Measurements from ENCODE around the gene LBHD2. TPM values are rescaled to one million over a fixed set of nuclear protein-coding genes. Genes with fewer than 3 reads are reported as not detected.

Gene LBHD2
- total RNA-seq, 1 donor from 2014 or later = not detected

DNA sequence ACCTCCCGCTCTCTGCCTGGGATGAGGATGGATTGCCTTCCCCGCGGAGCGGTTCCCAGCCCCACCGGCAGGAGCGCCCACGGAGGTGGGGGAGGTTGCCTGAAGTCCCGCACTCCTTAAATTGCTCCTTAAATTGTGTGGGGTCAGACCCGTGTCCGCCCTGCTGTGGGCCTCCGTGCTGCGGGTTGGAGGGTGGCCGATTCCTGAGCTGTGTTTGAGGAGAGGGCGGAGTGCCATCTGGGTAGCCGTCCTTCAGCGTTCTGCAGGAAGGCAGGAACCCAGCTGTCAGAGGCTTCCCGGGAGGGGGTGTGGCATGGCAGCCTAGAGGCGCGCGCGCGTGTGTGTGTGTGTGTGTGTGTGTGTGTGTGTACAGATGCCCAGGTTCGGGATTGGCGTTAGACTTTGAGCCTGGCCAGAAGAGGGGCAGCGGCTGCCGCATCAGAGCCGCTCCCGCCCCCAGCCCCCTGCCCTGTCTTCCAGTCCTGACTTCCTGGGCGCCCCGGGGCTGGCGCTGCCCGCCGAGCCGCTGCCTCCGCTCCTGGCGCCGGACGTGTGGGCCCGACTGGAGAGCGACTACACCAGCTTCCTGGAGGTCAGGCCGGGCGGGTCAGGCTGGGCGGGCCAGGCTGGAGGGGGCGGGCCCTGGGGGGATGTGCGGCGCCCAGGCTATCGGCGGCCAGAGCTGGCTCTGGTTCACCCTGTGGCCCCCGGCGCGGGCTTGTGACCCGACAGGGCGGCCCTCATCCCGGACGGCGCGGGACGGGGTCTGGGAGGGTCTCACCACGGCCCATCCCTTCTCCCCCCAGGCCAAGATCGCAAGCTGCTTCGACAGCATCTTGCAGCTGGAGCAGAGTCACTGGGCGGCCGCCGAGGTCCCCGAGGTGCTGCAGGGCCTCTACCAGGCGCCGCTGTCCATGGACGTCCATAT, 19.7 kb downstream of the LBHD2 start:
- no peak for FAIRE-seq
- H3K27me3 Mint-ChIP-seq (ENCODE audit: low read depth, unreplicated experiment) = peaks cover 21% of the 10 kb centered on the region
- Histone ChIP-seq H2AFZ (ENCODE audit: low read depth, low read length) (no peak overlapping the region), H3K36me3 (ENCODE audit: insufficient read depth, low read length) (no peaks in the 10 kb centered on the region), H3K27ac (ENCODE audit: low read depth, low read length) (no peak overlapping the region), H3K4me2 (ENCODE audit: low read length) (peak overlapping the region; percentile 20), H3K9me3 (ENCODE audit: insufficient read depth, low read depth, low read length) (no peaks in the 10 kb centered on the region), H3K79me2 (ENCODE audit: insufficient read depth, low read length) (no peaks in the 10 kb centered on the region), H3K27me3 (ENCODE audit: insufficient read depth, low read length) (peaks cover 33% of the 10 kb centered on the region), H3K4me3 (ENCODE audit: insufficient read depth, low read depth, low read length) (no peak overlapping the region), H3K9ac (ENCODE audit: low read length) (no peak overlapping the region), H4K20me1 (ENCODE audit: insufficient read depth, low read length) (no peaks in the 10 kb centered on the region), H3K4me1 (ENCODE audit: insufficient read depth, low read length) (peaks cover 10% of the 10 kb centered on the region)
- TF ChIP-seq EZH2 (IDR thresholded peaks at IDR 0.05; ENCODE audit: insufficient read depth, low read length) = no peak
- TF ChIP-seq, protein P1, sequence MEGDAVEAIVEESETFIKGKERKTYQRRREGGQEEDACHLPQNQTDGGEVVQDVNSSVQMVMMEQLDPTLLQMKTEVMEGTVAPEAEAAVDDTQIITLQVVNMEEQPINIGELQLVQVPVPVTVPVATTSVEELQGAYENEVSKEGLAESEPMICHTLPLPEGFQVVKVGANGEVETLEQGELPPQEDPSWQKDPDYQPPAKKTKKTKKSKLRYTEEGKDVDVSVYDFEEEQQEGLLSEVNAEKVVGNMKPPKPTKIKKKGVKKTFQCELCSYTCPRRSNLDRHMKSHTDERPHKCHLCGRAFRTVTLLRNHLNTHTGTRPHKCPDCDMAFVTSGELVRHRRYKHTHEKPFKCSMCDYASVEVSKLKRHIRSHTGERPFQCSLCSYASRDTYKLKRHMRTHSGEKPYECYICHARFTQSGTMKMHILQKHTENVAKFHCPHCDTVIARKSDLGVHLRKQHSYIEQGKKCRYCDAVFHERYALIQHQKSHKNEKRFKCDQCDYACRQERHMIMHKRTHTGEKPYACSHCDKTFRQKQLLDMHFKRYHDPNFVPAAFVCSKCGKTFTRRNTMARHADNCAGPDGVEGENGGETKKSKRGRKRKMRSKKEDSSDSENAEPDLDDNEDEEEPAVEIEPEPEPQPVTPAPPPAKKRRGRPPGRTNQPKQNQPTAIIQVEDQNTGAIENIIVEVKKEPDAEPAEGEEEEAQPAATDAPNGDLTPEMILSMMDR (IDR thresholded peaks at IDR 0.05; ENCODE audit: insufficient read depth, low read depth, low read length) = no peak
- DNase-seq (ENCODE audit: low read depth) = no peak
- peaks cover 2% of the 10 kb centered on the region for H3K36me3 Mint-ChIP-seq (ENCODE audit: low read depth, unreplicated experiment)
- no peak overlapping the region for H3K4me3 Mint-ChIP-seq (ENCODE audit: unreplicated experiment)
- no peaks in the 10 kb centered on the region for H3K4me1 Mint-ChIP-seq (ENCODE audit: low read depth, unreplicated experiment)
- H3K27ac Mint-ChIP-seq (ENCODE audit: unreplicated experiment) = no peak overlapping the region
- peaks cover 11% of the 10 kb centered on the region for H3K9me3 Mint-ChIP-seq (ENCODE audit: unreplicated experiment)

DNA sequence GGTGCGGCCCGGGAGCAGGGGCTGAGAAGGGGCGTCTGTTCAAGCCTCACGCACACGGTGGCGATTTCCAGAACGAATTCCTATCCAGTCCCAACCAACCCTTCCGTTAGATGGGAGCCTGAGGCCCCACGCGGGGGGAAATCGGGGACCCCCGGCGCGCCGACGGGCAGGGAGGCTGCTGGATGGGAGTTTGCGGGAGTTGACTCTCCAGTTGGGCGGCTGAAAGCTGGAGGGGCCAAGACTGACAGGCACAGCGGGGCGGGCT, 20.3 kb downstream of the LBHD2 start:
- Mint-ChIP-seq H3K9me3 (ENCODE audit: unreplicated experiment) (peaks cover 11% of the 10 kb centered on the region), H3K36me3 (ENCODE audit: low read depth, unreplicated experiment) (peaks cover 2% of the 10 kb centered on the region), H3K4me1 (ENCODE audit: low read depth, unreplicated experiment) (no peaks in the 10 kb centered on the region), H3K27me3 (ENCODE audit: low read depth, unreplicated experiment) (peaks cover 21% of the 10 kb centered on the region), H3K4me3 (ENCODE audit: unreplicated experiment) (no peak overlapping the region), H3K27ac (ENCODE audit: unreplicated experiment) (no peak overlapping the region)
- TF ChIP-seq, protein P1 (IDR thresholded peaks at IDR 0.05; ENCODE audit: insufficient read depth, low read depth, low read length) = no peak
- peak; percentile 94 for TF ChIP-seq EZH2 (IDR thresholded peaks at IDR 0.05; ENCODE audit: insufficient read depth, low read length)
- Histone ChIP-seq H3K27ac (ENCODE audit: low read depth, low read length) (no peak overlapping the region), H3K27me3 (ENCODE audit: insufficient read depth, low read length) (peaks cover 33% of the 10 kb centered on the region), H3K4me3 (ENCODE audit: insufficient read depth, low read depth, low read length) (no peak overlapping the region), H3K9ac (ENCODE audit: low read length) (no peak overlapping the region), H2AFZ (ENCODE audit: low read depth, low read length) (no peak overlapping the region), H4K20me1 (ENCODE audit: insufficient read depth, low read length) (no peaks in the 10 kb centered on the region), H3K4me2 (ENCODE audit: low read length) (no peak overlapping the region), H3K4me1 (ENCODE audit: insufficient read depth, low read length) (peaks cover 12% of the 10 kb centered on the region), H3K9me3 (ENCODE audit: insufficient read depth, low read depth, low read length) (no peaks in the 10 kb centered on the region), H3K36me3 (ENCODE audit: insufficient read depth, low read length) (no peaks in the 10 kb centered on the region), H3K79me2 (ENCODE audit: insufficient read depth, low read length) (no peaks in the 10 kb centered on the region)
- DNase-seq (ENCODE audit: low read depth) (no peak), FAIRE-seq (no peak)

All from astrocyte (in vitro differentiated cells and primary cell).